Activated CD4-positive, CD25-positive, alpha-beta regulatory T cell treated with anti-CD3 and anti-CD28 coated beads, Interleukin-2, amount 50 U/mL, for 24 hours (primary cell): ENCODE results near the gene ZBTB20.

Source experiments
- ATAC-seq, 2 donors: fragments of 150-1000 bp; cut with Tn5 transposase; one replicate each; pipeline ENCODE4 v1.10.0; 2021; ENCODE audit warnings: mild to moderate bottlenecking in 1 of 2, moderate library complexity in 1 of 2

The ZBTB20 gene

DNA sequence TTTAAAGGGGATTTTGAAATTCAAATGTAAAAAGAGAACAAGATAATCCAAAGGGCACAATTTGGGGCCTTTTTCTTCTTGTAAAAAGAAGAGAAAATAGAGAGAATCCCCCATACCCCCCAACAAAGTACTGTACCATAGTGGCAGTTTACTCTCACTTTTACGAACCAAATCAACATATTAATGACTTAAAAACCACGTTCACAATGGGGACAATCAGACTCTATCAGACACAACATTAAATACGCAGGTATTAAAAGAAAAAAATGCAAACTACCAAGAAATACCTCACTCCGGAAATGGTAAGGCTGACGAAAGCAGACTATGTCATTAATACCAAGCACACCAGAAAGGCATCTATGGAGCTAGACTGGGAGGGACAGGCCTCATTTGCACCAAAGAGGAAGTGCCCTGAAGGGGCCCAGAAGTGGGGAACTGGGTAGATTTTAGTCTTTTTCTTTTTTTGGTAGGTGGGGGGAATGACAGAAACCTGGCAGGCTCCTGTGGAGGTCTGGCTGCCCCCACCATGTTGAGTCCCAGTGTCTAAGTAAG is 719.0 kb downstream of the ZBTB20 start:
- peak in 1 of 2 donors; percentile 45 for ATAC-seq

DNA sequence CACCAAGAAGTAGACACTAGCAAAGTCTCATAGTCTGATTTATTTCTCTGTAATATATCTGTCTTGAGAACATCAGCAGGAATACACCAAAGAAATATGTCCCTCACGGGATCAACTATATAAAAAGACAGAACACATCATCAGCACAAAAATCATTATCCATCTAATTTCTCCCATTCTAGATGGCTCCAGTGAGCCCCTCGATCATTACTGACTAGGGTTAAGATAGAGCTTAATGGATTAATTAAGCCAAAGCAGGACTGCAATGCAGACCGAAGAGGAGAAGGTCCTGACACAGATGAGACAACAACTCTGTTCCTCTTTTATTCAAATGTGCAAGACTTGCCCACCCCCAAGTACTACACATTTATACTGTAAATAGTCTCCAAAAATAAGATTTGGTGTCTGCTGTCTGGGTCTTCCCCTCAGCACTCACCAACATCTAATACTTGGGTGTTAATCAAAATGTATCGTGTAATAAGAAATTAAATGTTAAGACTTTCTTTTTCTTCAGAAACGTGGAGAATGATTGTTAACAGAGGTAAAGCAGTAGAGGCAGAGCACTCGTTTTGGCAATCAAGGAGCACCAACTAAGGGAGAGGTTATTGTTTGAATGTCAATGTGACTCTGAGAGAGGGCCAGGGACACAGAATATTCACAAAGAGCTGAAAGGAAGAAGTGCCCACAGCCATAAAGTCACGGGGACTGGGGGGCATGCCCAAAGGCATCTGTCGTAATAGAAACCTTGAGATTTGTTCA is 719.6 kb downstream of the ZBTB20 start:
- no peak for ATAC-seq

DNA sequence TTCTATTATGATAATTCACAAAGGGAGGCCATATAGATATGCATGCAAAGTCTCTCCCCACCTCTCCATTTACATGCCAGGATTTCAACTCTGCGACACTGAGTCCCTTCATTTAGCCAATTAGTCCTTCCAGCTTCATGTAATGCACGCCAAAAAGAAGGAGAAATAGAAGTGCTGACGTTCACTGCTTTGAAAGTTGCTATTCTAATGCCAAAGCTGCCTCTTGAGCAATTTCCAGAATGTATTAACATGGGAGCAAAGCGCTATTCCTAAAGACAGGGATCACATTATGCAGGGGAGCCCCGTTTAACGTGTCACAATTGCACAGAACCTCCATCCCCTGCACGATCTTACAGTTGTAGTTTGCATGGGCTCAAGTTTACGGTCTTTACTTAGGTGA is 722.8 kb downstream of the ZBTB20 start:
- ATAC-seq = no peak

DNA sequence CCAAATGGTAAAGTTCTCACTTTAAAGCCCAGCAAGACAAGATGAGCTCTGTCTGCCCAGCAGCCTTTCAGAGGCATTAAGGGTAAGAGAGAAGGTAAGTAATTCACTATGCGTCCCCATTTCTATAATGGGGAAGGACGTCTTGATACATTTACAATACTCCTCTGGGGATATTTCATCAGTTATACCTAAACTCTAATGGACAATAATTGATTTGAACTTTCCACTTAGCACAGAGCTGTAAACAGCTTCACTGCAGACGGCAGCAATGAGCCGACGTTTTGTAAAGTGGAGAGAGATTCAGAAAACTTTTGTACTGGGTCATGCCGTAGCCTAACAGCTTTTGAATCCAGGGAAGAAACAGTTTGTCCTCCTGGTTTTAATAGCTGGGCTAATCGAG is 725.9 kb downstream of the ZBTB20 start:
- ATAC-seq = no peak

DNA sequence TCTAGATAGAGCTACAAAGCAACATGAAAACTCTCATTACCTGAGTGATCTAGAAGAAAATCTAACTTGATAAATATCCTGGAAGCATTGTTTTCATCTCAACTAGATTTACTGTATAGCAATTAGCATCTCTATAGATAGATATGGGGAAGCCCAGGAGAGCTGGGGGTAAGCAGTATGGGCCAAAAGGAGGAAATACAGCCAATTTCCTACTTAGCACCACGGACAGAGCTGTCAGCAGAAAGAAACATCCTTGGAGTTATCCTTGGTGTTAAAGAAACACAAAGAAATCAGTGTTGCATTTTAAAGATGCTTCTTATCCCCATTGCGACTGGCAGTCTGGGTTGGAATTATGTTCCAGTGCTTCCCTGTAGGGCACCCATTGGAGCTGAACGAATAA is 727.0 kb downstream of the ZBTB20 start:
- no peak for ATAC-seq

DNA sequence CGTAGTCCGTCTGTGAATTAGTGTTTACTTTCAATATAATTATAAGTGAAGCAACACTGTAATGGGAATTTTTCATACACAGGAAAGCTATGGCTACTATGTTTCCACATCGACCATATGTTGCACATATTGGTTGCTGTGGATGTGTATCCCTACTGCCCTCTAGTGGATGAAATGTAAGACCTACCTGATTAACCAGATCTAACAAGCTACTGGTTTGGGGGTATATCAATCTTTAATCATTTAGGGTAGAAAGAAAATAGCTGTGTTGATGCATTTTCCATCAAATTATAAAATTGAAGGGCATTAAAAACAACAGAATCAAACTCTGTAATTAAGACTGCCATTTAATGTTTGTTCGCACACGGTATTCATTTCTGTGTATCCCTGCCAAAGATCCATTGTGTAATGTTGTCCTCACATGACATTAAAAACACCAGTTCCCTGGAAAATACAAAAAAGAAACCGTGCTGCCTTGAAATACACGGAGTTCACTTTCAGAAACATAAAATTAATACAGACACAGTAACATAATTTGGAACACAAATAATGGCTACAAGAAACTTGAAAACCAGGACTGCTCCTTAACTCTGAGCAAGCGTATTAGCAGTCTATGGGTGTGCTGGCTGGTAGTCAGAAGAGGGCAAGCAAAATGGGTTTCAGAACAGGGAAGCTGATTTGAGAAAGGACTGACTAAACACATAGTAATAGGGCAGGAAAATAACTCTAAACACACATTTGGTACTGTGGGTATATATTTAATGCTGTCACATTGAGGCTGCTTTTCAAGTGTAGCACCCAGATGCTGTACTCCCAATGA is 728.2 kb downstream of the ZBTB20 start:
- peak; percentile 59 to 65 for ATAC-seq

DNA sequence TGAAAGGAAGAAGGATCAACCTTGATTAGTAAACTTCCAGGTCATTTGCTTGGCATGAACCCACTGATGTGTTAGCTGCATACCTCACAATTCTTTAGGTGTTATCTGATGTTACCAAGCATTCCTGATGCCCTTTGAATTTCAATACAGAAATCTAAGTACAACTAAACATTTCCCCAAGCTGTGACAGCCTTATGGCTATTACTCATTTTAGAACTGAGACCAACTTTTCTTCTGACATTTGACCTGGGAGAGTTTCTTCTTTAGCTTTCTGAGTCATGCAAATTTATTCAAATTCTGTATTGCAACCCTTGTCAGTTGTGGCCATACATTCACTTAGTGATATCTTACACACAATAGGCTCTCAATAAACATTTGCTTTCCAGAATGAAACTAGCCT is 729.0 kb downstream of the ZBTB20 start:
- ATAC-seq = peak; percentile 93 to 95

DNA sequence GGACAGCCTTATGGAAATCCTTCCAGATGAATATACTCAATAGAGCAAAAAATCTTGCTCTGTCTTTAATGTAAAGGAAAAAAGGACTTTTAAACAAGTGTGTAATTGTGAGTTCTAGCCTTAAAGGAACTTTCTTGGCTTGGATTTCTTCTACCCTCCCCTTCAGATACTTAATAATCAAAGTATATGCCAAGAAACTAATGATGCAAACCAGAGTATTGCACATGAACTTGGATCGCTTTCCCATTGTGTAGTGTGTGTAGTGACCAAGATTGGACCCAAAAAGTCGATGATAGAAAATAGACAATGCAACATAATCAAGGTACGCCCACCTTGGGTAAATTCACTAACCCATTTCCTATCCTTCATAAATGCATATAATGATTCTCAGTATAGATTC is 729.4 kb downstream of the ZBTB20 start:
- ATAC-seq = no peak

DNA sequence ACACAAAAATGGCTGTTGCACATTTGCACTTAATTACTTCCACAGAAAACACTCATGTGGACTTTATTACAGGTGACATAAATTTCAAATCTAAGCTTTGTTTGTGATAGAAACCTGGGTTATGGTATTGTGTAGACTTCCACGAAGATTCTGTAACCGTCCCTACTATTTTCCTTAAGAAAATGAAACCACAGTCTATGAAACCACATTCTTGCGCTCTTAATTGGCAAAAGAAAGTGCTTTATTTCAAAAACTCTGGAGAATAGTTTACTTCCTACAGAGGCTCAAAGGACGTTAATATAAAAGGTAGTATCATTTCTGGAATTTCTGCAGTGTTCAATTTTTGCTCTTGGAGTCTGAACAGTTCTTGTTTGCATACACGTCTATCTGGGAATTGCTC is 729.8 kb downstream of the ZBTB20 start:
- ATAC-seq = no peak

DNA sequence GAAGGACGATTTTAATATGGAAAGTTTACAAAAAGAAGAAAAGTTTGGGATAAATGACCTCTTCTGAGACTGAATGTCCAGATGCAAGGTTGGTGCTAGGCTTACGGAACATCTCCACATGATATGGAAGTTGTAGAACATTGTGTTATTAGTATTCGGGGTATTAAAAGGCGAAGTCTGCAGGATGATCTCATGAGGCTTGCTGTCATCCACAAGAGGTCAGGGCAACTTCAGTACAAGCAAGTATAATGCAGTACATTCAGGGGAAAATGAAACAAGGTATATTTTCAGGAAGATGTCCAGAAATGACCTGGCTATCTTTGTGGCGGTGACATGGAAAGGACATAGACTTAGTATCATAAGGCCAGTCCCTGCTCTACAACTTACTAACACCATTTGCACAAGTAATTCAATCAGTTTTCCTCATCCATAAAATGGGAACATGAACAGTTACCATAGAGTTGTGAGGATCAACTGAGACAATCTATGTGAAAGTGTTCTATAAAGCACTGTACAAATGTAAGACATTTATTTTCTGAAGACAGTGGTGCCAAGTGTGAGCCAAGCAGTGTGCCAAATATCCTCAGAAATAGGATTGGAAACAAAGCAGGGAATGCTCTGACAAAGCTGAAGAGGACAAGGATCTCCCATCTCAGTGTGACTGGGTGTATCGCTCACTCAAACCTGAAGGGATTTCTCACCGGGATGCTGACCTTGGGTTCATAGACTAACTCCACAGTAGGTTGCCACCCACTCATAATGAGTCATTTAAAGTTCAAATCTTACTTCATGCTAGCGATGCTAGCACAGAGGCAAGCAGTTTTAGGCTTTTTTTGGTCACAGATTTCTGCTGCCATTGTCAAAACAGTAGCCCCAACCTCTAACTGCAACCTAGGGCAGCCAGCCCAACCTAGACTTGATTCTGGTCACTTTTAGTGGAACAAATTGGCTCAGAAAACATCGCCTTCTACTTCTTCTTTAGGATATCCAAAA is 735.0 kb downstream of the ZBTB20 start:
- peak; percentile 94 to 97 for ATAC-seq

DNA sequence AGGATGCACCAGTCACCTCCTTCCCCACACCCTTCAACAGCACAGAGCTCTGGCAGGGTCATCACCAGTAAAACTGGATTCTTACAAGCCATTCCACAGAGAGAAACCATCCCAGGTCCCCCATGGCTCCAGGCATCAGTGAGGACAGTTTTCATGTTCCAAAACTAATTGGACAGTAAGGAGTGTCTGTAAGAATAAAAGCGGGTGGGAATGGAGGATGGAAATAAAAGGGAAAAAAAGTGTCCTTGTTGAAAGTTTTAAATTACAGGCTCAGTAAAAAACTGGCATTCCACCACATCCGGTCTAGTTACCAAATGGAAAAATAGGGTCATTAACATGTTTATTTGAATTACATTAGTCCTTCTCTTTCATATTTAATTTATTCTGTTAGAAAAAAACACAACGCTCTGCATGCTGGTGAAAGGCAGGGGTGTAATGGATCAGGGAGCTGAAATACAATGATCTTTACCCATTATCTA is 735.9 kb downstream of the ZBTB20 start:
- no peak for ATAC-seq

DNA sequence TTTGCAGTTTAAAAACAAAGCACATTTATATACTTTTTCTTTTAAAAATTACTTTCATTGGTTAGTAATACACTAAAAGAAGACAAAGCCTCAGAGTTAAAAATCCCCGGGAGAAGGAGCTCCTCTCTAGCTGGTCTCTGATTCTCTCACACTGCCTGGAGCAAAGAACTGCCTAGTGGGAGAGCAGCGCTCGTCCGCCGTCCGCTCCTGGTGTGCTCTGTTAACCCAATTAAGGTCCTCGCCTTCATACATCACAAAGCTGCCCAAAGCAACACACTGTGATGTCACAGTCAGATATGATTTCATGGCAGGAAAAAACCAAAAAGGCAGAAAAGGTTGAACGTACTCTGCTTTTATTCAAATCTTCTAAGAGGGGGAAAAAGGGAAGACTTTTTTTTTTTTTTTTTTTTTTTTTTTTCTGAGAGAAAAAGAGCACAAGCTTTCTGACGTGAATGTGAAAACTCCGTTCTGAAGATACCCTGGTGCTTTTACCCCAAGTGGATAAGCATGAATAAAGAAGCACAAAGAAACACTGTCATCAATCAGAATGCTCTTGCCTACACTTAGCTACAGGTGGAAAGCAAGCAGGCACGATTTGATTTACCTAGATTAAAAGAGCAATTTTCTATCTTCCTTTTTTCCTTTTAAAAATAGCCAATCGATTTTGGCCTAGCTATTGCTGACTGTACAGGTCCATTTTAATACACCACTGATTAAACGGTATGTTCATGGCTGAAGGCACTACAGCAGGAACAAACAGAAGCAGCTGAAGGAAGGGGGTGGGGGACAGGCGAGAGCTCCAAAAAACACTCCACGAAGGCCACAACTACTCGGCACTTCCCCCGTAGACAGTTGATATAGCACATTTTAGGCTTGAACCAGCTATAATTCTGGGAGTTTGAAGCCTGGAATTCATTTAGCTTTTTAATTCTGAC is 738.1 kb downstream of the ZBTB20 start:
- no peak for ATAC-seq

DNA sequence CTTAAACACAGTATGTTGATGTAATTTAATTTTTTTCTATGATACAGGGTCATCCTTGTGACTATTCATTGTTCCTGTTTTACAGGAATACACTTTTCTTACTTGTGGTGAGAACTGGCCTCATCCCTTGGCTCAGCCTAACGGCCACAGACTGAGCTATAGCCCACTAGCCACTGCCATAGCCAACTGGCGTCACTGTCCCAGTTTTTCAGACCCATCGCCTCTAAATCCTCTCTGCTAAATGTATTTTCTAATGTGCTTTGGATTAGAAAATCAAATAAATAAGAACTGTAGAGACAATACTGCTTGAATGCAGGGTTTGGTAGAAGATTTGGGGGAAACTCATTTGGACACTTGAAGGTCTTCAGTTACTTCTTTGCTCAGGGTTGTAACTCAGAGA is 740.2 kb downstream of the ZBTB20 start:
- ATAC-seq = no peak

DNA sequence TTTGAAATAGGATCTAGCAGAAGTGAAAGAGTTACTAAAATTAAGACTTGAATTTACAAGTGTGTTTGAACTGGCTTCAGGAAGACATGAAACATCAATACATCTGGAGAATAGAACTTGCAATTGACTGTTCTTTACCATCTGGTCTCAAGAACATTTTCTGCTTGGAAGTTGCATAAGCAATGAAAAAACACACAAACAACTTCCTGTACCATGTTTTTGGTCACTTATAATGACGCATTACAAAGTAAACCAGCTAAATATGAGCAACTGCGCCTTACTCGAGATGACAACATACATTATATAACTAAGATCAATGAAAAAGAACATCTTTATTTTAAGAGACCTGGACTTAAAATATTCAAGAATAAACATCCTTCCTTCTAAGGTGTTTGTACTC is 740.8 kb downstream of the ZBTB20 start:
- ATAC-seq = no peak

DNA sequence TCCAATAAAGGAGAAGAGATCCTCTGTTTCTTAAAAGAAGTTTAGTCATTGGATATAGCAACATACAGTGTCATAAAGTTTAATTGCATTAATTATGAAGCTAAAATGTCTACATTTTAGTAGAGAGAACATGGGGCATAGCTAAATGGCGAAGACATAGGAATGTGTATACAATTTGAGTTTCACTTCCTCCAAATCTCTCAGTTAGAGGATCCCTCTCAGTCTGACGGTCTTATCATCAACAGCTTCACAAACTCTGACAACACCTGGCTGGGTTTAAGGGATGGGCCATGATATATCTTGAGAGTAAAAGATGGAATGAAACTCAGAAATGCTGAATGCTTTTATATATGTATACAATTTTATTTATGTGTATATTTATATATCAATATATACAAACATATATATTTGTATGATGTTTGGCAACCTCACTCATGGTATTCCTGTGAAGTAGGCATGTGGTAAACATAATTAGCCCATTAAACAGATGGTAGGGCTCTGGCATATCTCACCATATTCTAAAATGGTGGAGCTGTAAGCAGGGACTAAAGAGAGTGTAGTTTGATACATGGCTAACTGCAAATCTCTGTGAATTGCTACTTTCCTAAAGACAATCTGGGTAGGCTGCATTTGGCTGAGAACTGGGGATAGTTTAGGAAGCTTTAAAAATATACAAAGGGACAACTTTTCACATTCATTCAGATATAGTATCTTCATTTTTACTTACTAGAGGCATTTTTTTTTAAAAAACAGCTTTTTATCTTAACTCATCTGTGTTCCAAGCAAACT is 741.7 kb downstream of the ZBTB20 start:
- no peak for ATAC-seq

DNA sequence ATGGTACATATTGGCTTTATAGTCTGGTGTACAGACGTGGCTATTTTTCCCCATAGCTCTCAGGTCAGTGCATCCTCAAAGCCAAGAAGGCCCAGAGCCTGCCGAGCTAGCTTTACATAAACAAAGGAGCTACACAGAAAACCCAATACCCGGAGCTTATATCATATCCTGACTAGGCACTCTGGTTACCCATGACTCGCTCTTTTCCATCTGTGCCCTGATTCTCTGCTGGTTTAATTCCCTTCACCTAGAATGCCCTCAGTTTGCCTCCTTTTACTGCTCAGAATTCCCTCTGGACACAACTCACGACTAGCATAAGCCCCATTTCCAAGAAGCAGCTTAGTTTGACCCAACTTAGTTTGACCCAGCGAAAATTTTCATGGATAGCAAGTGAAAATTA is 742.5 kb downstream of the ZBTB20 start:
- no peak for ATAC-seq

DNA sequence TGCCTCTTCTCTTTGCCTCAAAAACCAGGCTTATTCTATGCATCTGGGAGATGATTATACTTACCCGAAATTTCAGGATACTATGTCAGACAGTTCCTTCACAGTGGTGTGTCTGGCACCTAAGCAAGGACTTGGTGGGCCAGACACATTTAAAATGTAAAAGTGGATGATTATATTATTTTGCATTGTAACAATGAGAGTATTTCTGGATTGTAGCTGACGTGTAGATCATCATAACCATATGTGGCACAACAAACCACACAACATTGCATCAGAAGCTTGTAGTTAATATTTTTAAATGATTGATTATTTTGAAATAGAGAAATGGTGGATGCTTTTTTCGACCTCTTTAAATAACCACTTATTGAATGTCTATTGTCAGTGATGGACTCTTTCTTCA is 744.2 kb downstream of the ZBTB20 start:
- ATAC-seq = no peak

DNA sequence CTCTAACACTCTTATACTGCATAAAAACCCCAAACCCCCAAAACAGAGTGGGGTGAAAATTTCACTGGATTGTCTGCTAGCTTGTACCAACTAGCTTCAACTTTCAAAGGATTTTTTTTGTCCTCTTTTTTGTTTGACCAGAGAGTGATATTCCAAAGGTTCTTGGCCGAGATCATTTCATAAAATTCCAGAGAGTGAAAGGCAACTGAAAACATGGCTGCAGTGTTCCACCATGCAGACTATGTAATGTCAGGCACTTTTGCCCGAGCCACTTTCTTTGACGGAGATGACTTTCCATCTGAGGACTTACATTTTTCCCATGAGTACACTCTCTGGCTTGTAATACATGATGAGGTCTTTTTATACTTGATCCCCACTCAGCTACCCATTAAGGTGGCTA is 745.7 kb downstream of the ZBTB20 start:
- ATAC-seq = no peak

DNA sequence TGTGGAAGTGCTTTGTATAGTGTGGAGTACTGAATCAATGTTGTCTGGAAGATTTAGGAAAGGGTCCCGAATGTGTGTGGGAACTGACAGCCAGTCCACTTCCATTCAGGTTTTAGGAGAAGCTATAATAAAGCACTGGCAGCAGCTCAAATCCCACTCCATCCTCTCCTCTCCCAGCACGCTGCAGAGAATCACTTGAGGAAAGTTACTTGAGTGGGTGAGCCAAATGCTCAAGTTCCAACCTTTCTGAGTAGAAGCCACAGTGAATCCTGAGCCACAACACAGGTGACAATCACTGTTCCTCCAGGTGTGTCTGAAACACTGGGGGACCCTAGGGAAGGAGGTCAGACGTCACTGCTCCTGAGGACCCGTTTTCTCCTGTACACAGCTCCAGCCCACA is 746.7 kb downstream of the ZBTB20 start:
- no peak for ATAC-seq

DNA sequence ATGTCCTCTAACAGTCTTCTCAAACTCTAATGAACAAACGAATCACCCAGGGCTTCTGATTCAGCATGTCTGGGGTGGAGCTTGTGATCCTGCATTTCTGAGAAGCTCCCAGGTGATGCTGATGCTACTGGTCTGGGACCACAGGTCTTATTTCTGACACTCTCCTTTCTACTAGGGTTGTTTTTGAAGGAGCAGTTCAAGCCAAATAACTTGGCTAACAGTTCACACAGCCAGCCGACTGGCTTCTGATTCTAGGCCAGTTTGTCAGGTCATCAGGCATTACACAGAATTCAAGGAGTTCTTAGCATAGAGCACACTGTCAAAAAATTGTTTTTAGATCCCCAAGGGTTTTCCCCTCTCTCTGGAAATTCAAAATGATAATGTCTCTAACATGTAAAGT is 752.5 kb downstream of the ZBTB20 start:
- ATAC-seq = no peak
